ENCODE results near the gene CCDC6.
"Not testable (repeated sequence)": the region's sequence is repeated elsewhere in the genome, so short reads cannot be mapped to it uniquely, and the experiment has no call there.

CCDC6 gene

GRCh38 chr10:59905731-59906416, 482 bp downstream of the CCDC6 start:
- peak; percentile 2 for DNase-seq (ENCODE audit: low read depth)

DNA sequence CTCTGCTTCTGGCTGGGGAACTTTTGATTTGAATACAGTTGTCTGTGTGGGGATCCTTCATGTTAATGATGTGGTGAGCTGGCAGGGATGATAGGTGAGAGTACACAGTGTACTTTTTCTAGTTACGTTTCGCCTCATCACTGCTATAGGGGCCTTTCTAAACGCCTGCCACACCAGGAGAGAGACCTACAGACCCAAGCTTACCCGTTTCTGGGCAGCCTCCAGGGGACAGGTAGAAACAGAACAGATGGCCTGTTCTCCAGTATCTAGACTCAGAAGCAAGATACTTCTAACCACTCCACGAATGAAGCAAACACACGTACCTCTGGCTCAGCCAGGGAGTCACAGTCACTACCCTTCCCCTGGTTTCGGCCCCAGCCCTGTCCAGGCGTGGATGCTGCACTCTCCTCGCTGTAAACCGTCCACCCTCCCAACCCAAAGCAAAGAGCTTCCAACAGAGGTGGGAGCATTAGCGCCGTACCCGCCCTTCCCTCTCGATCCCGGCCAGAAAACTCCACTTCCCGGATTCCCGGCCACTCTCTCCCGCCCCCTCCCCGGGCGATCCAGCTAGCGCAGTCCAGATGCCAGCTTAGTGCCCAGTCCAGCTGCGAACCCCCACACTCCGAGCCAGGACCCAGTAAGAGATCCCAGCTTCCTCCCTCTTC, 1.2 kb downstream of the CCDC6 start:
- no peak for DNase-seq (ENCODE audit: low read depth)

- DNase-seq (ENCODE audit: low read depth), result no peak
These were observed 1.8 kb downstream of the CCDC6 start for GRCh38 chr10:59904426-59905065.

- DNase-seq (ENCODE audit: low read depth), result no peak
These were observed 2.5 kb downstream of the CCDC6 start for GRCh38 chr10:59903871-59904270.

DNA sequence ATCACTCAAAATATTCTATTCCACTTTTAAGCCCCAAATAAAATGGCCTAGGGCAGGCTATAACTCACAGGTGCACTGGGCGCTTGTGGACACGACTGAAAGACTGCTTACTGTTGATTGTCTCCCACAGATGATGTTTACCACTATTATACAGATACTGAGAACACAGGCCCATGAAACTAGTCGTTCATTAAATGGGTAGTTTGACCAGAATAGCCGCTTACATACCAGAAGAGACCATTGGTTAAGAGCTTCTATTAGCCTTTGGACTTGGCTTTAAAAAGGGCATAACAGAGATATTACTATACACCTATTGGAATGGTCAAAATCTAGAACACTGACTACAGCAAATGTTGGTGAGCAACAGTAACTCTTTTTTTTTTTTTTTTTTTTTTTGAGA, 4.3 kb downstream of the CCDC6 start:
- no peak for DNase-seq (ENCODE audit: low read depth)

DNA sequence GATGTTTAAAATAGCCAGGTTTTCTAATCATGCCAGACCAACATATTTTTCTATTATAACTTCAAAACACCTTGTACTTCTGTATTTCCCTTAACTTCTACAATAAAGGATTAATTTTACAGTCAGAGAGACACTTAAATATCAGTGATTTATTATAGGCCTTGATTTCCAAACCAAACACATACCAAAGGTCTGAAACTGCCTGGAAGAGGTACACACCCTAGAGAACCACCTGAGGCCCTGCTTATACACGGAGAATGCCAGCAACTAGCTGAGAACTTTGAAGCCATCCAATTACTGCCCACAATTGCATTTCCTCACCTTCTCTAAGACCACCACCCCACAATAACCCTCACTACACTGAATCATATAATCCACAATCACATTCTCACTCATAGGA, 4.9 kb downstream of the CCDC6 start:
- DNase-seq (ENCODE audit: low read depth), result no peak

DNA sequence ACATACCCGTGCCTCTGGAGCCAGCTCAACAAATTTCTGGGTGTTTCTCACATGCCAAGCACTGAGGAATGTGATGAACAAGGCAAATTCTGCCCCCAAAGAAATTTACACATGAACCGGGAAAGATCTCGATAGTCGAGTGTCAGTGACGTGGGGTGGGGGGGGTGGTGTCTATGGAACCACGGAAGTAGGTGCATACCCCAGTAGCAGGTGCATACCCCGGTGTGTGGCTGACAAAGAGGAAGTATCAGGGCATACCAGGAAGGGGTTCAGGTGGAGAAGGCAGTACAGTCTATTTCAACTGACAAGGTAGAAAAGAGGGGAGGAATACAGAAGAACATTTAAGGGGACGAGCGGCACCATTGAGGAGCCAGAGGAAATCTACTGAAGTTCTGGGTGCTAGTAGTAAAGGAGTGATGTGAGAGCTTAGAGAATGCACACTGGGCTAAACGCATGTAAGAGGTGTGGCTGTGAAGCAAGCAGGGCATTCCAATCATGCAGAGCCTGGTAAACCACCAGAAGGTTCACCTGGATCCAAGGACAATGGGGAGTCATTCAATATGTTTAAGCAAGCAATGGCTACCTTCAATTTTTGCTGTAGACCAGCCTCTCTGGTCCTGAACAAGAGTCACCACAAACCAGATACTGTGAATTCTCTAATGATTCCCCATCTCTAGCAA, 6.2 kb downstream of the CCDC6 start:
- DNase-seq (ENCODE audit: low read depth), result no peak

GRCh38 chr10:59898125-59898835, 8.1 kb downstream of the CCDC6 start:
- DNase-seq (ENCODE audit: low read depth), result no peak

- DNase-seq (ENCODE audit: low read depth), result no peak
These were observed 10.2 kb downstream of the CCDC6 start for GRCh38 chr10:59896191-59896590.

- no peak for DNase-seq (ENCODE audit: low read depth)
These were observed 10.7 kb downstream of the CCDC6 start for GRCh38 chr10:59895629-59896116.

DNA sequence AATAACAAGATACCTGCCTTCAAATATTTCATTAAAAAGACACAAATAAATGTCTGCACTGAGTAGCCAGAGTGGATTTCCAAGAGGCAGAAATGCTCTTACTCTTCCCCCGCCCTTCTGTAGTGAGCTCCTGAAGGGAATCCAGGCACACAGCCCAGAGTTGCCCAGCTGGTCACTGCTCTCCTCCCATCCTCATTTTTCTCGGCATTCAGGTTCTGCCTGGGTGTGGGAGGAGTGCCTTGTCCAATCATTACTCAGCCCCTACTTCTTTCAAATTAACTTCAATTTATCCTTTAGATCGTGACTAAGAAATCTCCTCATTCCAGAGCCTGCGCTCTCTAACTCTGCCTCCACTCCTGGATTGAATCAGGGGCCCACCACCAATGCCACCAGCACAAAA, 12.2 kb downstream of the CCDC6 start:
- no peak for DNase-seq (ENCODE audit: low read depth)

GRCh38 chr10:59892697-59893096, 13.7 kb downstream of the CCDC6 start:
- no peak for DNase-seq (ENCODE audit: low read depth)

- no peak for DNase-seq (ENCODE audit: low read depth)
These were observed 14.4 kb downstream of the CCDC6 start for GRCh38 chr10:59891936-59892335.

DNA sequence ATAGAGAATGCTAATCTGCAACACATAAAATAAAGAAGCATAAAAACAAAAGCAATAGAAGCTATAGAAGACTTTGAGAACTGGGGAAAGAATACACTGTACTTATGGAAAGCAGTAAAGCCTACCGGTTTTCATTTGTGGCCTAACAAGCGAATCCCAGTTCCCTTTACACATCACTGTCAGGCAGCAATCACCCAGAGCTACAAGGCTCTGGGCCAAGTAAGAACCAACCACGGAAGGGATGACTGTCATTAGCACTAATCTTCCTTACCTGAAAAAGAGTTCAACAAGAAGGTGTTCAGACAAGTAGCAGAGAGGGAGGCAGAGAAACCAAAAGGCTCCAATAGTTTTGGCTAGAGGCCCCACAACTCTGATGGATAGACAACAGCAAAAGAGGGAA, 15.0 kb downstream of the CCDC6 start:
- no peak for DNase-seq (ENCODE audit: low read depth)

DNA sequence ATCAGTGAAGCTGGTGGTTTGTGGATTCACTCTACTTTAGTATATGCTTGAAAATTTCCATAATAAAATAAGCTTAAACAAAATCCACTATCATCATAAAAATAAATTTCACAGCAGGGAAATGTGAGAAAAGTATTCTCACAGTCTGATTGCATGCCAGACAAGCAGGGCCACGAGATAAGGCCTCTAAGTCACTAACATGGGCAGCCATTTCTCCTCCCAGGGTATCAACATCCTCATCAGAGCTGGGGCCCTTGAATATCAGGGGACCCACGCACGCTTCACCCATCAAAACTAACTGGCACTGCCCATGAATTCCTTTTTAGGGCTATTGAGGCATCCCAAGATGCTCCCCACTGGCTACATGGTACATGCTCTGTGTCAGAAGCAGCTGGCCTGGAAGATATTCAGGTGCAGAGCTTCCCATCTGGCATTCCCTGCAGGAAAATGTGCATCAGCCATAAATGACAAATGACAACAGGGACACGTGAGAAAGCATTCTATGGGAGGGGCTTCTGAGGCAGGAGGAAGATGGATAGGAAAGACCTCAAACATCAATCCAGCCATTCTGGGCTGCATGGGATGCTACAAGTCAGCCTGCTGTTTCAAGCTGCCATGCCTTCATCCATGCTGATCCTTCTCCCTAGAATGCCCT, 17.4 kb downstream of the CCDC6 start:
- DNase-seq (ENCODE audit: low read depth), result no peak

DNA sequence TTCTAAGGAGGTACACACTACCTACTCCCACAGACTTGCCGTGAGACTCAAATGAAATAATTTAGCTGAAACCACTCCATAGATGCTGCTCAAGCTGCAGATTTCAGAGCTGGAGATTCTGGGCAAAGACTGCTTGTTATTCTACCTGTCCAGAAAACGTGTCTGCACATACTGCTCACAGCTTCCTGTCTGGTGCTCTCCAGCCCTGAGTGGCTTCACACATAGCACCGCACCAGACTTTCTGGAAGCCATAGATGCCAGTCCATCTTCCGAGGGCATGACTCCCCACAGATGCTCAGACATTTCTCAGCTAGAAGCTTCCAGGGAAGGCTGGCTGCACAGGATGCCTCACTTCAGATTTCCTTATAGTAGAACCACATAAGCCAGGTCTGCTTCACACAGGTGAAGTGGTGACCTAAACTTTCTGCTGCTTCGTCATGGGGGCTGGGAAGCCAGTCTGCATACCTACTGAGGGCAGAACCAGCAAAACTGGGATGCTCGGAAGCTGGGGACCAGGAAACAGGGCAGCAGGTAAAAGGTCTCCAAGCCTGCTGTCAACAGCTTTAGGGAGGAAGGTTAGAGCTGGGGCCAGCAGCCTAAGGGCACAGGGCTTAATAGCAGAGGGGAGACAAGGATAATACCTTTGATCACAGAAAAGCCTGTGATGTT, 18.2 kb downstream of the CCDC6 start:
- DNase-seq (ENCODE audit: low read depth), result no peak

DNA sequence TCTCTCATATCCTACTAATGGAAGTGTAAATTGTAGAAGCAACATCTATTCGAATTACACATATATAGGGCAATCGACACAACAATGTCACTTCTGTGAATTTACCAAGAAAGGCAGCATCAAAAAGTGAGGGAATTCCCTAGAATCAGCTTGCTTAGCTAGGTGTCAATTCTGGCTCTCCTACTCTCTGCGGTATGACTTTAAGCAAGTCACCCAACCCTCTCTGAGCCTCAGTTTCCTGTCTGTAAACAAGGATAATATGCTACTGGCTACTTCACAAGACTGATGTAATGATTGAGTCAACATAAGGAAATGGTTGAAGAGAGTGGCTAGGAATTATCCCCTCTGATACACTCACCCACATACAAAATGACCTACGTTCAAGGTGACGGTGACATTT, 19.4 kb downstream of the CCDC6 start:
- no peak for DNase-seq (ENCODE audit: low read depth)

- DNase-seq (ENCODE audit: low read depth), result no peak
These were observed 20.8 kb downstream of the CCDC6 start for GRCh38 chr10:59885430-59886134.

- not testable (repeated sequence) for DNase-seq (ENCODE audit: low read depth)
These were observed 21.5 kb downstream of the CCDC6 start for GRCh38 chr10:59884893-59885292.

DNA sequence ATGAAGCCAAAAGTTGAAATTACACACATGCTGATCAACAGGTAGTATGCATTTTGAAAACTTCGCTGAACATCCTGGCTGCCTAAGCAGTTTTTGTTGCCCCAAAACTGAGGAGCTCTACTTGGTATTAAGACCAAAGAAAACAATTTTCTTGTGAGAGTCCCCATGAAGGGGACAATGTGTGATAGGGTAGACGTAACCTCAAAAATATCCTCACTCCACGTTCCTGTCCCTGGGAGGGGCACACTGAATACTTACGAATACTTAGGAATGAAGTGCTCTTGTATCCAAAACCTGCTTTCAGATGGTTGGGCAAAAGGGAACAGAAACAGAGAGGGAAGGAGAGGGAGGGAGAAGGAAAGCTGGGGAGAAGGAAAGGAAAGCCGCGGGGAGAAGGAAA, 24.7 kb downstream of the CCDC6 start:
- DNase-seq (ENCODE audit: low read depth), result no peak
